NCI-H128 (cell line): Measurements from ENCODE around the gene CXCR2.
"Not testable (repeated sequence)": the region's sequence is repeated elsewhere in the genome, so short reads cannot be mapped to it uniquely, and the experiment has no call there.

ENCODE experiments used
- DNase-seq: peaks from one replicate; lab custom pipeline; 2025; ENCODE audit not compliant: unreplicated experiment; lab: John Stamatoyannopoulos, UW

Gene CXCR2

GRCh38 chr2:218125626-218126080 is at the start of gene CXCR2:
CXCR2 (plus strand) TSS chr2:218126028; CDS start chr2:218134802, 8,774 bp downstream.
- DNase-seq: no peak

GRCh38 chr2:218077464-218078216 is 48.2 kb upstream of the CXCR2 start:
- DNase-seq: no peak

DNA sequence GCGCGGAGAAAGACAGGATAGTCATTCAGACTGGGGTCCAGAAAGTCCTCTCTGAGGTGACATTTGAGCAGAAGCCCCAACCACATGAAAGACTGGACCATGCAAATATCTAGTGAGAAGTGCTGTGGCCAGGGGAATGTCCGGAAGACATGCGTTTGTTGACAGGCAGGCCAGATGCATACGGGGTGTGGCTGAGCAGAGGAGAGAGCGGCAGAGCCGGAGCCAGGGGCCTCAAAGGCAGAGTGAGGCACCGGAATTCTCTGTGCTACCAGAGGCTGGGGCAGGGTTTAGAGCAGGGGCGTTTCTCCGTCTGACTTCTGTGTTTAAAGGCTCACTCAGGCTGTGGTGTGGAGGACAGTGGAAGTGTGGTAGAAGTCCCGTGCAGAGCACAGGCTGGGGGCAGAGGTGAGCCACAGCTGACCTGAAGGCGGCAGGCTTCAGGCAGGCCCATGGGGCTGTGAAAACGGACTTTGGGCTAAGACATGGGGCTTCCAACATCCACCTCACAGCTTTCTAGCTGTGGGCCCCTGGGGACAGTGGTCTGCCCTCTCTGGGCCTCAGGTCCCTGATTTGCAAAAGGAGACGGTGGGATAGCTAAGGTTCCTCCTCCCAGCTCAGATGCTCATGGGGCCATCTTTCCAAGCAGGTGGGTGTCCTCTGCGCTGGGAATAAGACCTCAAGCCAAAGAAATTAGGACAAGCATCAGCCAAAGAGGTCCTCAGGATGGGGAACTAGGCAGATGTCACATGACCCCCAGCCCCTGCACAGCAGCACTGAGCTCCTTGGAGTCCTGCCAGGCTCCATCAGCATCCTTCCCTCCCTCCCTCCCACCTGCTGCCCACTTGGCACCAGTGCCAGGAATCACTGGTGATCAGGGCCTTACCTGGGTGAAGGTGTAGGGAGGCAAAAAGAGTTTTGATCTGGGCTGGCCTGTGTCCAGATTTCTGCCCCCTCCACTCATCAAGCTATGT is 45.6 kb upstream of the CXCR2 start:
- no peak for DNase-seq

- no peak for DNase-seq
Measured at GRCh38 chr2:218081063-218081462, 44.8 kb upstream of the CXCR2 start.

DNA sequence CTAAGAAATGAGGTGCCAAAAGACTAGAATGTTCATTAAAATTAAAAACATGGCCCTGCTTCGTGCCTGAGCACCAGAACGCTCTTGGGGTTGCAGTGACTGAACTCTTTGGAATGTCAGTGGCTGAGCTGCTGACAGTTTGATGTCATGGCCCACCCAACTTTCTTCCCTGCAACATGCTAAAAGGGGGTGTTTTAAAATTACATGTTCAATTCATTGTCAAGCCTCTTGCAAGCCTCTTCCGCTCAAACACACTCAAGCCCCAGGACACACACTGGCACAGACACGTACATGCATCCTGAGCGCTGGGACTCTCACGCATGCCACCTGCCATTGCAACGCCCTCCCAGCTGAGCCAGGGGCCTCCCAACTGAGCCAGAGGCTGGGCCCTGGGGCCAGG is 44.1 kb upstream of the CXCR2 start:
- DNase-seq: no peak

GRCh38 chr2:218082586-218083351 is 43.1 kb upstream of the CXCR2 start:
- no peak for DNase-seq

DNA sequence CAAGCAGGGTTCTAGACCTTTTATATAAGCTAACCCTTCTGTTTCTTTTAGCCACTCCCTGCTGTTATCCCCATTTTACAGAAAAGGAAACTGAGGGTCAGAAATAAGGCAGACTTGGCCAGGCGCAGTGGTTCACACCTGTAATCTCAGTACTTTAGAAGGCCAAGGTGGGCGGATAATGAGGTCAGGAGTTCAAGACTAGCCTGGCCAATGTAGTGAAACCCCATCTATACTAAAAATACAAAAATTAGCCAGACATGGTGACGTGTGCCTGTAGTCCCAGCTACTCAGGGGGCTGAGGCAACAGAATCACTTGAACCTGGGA is 42.5 kb upstream of the CXCR2 start:
- no peak for DNase-seq

DNA sequence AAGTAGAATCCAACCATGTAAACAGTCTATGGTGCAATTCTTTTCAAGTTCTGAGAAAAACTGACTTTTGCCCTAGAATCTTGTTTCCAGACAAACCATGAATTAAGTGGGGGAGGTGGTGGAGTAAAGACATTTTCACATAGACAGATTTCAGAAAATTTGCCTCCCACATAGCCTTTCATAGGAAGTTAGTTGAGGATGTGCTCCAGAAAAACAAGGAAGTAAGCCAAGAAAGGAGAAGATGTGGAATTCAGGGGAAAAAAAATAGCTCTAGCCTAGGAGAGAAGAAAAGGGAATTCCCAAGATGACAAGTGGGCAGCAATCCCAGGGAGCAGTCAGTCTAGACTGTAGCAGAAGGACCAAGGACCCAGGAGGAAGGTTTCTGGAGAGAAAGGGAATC is 39.4 kb upstream of the CXCR2 start:
- no peak for DNase-seq

DNA sequence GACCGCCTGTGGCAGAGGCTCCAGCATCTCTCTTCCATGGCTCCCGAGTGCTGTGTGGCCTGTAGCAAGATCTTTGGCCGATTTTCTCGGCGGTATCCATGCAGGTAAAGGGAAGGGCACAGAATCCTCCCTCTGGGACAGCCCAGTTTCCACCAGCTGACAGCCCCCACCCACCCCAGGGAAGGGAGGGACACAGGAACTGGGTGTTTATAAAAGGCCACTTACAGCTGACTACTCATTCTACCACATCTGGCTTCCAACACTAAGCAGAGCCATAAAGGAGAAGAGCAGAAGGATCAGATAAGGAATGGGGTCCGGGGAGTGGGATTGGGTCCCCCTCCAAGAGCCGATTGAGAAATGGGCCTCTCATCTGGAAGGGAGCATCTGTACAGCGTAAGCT is 36.6 kb upstream of the CXCR2 start:
- no peak for DNase-seq

DNA sequence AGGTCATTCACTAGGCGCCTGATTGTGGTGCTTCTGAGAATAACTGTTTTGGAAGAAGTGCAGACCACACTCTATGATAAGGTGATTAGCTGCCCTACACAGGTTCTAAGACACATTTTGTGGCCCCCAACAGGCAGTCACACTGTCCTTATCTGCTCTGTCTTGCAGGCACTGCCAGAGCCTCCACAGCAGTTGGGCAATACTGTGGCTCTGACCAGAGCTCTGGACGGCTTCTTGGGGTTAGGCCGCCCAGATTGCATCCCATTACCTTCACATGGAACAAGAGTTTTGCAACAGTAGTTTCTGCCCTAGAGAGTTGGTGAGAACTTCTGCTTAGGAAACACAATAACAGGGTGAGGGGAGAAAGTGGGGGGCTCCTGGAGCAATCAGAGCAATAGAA is 34.1 kb upstream of the CXCR2 start:
- no peak for DNase-seq

DNA sequence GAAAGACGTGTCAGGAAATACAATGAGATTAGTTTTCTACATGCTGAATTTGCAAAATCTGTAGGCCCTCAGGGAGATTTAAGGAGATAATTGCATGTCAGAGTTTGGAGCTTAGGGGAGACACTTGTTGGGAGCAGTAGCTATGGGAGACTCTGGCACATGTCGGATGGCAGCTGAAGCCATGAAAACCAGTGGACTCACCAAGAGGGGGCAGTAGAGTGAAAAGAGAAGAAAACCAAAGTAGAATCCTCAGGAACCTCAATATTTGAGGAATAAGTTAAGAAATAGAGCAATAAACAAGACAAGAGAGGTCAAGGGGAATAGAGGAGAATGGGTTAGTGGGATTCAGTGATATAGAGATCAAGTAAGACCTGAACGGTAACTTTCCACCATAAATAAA is 31.9 kb upstream of the CXCR2 start:
- DNase-seq: no peak

DNA sequence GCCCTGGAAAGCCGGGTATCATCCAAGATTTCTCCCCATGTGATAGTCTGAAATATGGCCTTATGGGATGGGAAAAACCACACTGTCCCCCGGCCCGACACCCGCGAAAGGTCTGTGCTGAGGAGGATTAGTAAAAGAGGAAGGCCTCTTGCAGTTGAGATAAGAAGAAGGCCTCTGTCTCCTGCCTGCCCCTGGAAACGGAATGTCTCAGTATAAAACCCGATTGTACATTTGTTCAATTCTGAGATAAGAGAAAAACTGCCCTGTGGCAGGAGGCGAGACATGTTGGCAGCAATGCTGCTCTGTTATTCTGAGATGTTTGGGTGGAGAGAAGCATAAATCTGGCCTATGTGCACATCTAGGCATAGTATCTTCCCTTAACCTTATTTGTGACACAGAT is 30.0 kb upstream of the CXCR2 start:
- DNase-seq: no peak

DNA sequence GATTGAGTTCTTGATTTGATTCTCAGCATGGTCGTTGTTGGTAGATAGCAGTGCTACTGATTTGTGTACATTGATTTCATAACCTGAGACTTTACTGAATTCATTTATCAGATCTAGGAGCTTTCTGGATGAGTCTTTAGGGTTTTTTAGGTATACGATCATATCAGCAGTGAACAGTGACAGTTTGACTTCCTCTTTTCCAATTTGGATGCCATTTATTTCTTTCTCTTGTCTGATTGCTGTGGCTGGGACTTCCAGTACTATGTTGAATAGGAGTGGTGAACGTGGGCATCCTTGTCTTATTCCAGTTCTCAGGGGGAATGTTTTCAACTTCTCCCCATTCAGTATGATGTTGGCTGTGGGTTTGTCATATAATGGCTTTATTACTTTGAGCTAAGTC is 27.9 kb upstream of the CXCR2 start:
- no peak for DNase-seq

GRCh38 chr2:218108834-218109233 is 17.0 kb upstream of the CXCR2 start:
- DNase-seq: not testable (repeated sequence)

- not testable (repeated sequence) for DNase-seq
Measured at GRCh38 chr2:218121789-218122188, 4.0 kb upstream of the CXCR2 start.

GRCh38 chr2:218122286-218122685 is 3.5 kb upstream of the CXCR2 start:
- DNase-seq: not testable (repeated sequence)

GRCh38 chr2:218123986-218124385 is 1.8 kb upstream of the CXCR2 start:
- DNase-seq: no peak

GRCh38 chr2:218125095-218125494 is 733 bp upstream of the CXCR2 start:
- DNase-seq: no peak

DNA sequence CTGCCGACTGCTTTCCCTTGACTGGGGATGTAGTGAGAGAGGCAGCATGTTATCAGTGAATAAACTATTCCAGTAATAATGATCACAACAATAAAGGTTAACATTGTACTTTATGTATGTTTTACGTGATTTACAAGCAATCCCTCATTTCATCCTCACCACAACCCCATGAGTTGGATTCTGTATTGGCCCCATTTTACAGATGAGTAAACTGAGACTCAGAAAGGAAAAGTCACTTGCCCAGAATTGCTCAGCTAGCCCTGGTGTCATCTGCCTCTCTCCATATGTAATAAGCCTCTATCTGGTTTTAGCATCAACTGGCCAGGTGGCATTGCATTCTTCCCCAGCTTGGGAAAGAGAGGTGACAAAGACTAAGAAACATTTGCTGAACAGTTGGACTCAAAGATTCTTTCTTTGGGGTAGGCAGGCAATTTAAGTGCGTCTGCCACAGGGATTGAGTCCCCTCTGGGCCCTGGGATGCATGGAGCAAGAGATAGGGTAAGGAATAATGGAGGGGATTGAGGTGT is 2.2 kb downstream of the CXCR2 start:
- DNase-seq: no peak

GRCh38 chr2:218128781-218129457 is 3.1 kb downstream of the CXCR2 start:
- DNase-seq: no peak
